NCI-H1048 (cell line): ENCODE results near the gene SPATA6L.

Source experiments
- DNase-seq: peaks from one replicate; lab custom pipeline; 2025; lab: John Stamatoyannopoulos, UW

Gene SPATA6L, protein sequence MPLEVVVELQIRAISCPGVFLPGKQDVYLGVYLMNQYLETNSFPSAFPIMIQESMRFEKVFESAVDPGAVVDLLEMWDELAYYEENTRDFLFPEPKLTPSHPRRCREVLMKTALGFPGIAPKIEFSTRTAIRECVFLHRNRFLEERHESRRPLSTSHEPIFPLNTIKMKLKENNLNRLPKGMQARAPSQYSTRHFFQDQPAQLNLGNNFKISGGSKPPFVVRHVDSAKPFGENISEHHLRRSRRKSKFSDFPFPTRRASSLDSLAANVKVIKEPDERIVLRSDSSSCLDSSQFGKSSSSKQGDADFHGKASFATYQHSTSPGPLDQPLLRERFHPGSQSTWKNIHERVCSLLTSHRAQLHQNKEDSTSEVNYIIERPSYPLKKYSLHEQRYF

DNA sequence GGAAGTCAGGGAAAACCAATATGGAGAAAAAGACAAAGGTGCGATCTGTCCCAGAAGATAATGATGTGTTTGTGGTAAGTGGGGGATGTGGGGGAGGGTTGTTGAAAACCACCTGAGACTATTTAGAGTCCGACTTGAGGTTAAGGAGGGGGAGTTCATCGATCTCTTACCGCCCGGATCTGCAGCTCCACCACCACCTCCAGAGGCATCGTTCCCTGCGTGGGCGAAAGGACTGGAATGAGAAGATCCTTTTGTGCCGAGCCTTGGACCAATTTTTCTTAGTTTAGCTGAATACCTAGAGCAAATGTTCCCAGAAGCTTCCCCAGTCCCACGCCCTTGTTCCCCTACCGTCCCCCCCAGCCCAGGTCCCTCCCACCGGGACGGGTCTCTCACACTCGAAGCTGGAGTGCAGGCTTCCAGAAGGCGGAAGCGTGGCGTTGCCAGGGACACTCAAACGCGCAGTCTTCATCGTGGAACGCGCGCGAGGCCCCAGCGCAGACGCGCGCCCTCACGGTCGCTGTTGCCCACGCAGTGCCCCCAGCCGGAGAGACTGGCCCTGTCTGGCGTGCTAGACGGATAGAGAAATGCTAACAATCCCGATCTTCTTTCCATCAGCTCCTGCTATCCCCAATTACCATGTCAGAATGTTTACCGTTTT is at the start of gene SPATA6L:
TSS of gene SPATA6L (minus strand) at position 439 of the 658 bp plus-strand sequence. CDS start at position 209, 230 bp downstream.
- DNase-seq = no peak

DNA sequence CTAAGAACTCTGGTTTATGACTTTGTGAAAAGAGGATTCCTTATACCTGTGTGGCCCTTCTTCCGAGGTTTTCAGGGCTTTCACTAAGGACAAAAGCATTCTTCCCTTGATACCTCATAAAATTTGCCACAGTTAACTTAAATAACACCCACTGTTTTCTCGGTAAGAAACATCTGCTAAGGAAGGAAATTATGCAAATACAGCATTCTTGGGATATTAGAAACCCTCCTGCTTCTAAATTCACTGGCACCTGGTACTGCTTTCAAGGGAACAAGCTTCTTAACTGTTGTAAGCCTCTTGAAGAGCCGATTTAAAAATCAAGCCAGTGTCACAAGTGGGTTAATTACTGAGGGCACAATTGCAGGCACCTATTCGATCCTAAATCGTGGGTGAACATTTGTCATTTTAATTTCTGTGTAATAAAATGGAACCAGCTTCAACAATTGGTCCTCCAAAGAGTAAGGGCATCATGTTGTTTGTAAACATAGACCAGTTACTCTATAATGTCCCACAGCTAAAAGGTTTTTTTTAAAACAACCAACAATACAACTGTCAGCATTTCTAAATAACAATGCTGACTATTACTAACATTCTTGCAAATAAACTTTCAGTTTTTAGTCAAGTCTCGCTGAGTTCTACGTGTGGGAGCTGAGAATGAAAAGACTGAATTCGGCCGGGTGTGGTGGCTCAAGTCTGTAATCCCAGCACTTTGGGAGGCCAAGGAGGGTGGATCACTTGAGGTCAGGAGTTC is 48.2 kb upstream of the SPATA6L start:
- DNase-seq = no peak

DNA sequence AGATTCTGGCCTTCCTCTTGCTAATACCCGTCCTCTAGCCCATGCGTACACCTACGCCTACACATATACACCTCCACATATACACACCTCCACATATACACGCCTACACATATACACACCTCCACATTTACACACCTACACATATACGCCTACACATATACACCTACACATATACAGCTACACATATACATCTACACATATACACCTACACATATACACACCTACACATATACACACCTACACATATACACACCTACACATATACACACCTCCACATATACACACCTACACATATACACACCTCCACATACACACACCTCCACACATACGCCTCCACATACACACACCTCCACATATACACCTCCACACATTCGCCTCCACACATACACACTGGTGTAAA is 47.6 kb upstream of the SPATA6L start:
- no peak for DNase-seq

DNA sequence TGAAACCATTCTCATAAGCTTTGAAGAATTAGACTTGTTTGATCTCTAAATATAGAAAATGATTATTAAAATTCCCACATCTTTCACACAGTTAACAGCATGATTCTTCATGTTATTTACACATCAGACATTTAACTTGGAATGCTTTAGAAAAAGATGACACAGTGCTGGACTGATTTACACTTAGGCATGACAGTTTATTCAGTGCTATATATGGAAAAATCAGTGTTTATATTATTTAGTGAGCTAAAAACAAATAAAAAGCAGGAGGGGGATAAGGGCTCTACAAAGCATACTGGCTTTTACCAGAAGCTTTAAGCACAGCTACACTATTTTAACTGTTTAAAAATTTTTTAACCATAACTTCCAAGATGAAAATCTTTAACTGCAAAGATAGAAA is 43.1 kb upstream of the SPATA6L start:
- no peak for DNase-seq

DNA sequence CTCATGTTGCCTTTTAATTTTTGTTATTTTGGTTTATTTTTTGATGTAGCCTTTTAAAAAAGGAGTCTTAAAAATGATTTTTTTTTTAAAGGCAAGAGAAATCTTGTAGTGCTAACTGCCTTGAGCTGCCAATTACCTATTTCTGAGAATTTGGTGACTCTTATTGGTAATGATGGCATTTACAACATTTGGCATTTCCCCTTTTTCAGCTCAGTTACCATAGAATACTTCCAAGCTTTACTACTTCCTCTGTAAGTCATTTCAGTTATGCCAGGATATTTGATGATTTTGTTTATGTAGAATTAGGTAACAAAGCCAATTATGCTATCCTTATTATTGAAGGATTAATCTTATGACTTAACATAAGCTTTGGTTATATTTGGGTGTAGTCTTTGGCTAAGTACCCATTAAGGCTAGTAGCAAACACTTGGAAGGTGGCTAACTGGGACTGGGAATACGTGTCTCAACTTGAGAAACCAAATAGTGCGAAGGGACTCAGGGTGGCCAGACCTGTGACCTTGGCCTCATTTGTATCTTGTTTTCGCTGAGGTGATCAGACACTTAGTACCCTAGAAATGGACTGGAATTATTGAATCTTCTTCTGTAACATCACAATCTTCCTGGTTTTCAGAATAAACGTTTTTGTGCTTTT is 40.8 kb upstream of the SPATA6L start:
- DNase-seq = no peak

DNA sequence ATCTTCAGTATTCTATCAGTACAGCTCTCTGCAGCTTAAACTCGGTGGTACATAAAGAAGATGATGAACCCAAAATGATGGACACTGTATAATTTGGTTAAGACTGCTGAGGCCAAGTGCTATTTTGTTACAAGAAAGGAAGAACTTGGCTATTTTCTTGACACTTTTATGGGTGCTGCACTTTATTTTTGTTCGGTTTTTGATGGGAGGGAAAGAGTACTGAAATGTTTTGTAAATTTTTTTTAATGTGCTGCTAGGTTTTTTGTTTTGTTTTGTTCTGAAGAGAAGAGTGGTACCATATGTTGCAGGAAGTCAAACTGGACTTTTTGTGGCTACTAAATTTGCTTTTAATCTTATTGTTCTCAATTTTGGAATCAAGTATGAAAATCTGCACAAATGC is 39.7 kb upstream of the SPATA6L start:
- DNase-seq = no peak

DNA sequence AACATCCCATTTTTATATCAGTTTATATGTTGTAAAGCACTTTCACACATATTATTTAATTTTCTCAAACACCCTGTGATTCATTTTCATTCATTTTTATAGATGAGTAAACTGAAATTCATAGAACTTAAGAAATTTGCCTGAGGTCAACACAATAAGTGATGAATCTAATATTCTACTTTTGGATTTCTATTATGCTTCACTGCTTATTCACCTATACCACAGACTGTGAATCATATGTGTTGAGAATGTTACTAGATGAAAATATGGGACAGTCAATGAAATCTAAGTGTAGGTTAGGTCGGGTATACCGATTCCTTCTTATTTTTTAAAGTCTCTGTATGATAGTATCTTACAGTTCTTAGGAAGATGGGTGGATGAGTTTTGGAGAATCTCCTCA is 37.8 kb upstream of the SPATA6L start:
- no peak for DNase-seq

DNA sequence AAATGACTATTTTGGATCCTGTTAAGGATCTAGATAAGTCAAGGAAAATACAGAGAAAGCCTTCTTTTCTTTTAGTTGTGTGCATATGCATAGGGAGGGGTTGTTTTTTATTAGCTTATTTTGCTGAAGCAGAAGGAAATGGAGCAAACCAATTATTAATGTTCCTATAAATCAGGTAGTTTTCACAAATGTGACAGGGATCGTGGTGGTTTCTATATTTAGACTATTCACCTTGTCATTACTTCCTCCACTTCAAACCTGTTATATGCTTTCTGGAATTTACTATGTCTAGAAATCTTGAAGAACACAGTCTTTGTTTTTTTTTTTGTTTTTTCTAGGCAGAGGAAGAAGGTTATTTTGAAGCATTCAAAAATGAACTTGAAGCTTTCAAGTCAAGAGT is 35.2 kb upstream of the SPATA6L start:
- no peak for DNase-seq

DNA sequence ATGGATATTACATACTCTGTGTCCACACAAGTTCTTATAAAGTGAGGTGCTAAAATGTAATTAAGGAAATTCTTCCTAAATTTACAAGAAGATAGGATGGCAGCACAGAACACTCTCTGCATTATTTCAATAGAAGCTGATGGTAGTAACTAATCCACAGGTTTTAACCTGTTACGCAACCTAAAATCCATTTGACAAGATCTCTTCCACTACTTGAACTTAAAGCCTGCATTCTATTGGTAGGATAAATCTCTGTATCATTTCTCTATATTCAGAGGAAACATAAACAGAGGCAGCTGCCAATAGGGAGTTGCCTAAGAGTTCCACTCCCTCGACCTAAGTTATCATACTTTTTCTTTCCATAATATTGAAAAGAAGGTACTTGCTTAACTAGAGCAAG is 34.7 kb upstream of the SPATA6L start:
- no peak for DNase-seq

DNA sequence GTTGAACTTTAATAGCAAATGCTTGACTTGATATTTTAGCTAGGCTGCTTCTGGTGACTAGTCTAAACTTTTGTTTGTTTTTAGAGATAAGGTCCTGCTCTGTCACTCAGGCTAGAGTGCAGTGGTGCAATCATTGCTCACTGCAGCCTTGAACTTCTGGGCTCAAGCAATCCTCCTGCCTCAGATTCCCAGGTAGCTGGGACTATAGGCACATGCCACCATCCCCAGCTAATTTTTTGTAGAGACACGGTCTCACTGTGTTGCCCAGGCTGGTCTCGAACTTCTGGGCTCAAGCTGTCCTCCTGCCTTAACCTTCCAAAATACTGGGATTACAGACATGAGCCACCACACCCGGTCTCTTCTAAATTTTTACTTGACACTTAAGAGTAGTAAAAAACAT is 33.8 kb upstream of the SPATA6L start:
- DNase-seq = no peak

DNA sequence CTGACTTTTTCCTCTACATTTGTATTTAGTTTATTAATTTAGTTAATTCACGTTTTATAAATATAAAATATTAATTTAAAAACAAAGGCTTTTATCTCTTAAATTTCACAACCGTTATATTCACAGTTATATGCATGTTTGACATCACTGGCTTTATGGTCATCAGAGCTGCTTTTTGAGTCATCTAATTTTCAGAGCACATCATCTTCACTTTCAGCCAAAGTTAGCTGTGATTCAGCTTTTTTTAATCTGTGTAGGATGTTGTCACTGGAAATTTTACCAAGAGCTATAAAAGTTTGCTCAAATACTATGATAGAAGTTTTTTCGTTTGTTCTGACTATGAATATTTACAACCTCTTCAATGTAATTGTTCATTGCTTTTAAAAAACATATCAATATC is 25.5 kb upstream of the SPATA6L start:
- DNase-seq = no peak

DNA sequence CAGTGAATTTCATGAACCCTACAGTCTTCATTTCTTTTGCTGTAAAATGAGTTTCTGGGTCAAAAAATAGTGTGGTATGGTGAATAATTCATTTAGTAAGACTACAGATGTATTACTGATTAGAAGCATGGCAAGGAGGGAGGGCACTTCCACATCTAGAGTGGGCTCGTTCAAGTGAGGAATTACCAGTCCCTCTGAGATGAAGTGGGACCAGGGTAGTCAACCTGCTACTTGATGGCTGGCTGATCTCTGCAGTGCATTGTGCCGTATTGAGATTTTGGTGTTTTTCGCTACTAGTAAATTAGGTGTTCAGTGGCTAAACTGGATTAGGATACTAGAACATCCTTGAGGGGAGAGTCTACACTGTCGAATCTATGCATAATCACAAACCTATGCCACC is 23.9 kb upstream of the SPATA6L start:
- no peak for DNase-seq

DNA sequence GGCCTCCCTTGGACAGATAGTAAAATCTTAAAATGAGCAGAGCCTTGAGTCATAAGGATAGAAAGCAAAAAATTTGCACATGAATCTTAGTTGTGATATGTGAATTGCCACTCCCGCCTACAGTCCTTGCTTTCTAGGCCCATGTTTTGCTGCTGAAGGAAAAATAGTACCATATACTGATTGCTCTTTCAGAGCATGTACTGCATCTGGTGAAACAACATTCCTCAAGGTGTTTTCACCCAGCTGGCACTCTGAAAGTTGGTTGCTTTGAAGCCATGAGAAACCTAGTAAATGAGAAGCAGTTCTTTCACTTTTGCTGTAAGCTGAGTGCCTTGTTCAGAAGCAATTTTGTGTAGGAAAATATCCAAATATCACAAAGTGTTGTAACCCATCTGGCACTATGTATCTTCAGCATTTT is 23.4 kb upstream of the SPATA6L start:
- DNase-seq = no peak

DNA sequence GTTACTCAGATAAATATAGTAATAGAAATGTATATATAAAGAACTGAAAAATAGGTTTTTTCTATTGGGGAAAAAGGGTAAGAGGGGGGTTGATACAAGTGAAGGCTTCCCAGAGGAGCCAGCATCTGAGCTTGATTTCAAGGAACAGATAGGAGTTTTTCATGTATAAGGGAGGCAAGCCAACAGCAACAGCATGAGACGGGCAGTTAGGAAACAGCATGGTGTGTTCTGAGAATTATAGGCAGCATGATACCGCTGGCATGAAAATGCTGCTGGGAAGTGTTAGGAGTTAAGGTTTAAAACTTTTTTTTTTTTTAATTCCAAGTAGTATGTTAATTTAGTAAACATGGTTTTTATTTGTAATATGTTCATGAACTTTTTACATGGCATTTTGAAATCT is 22.7 kb upstream of the SPATA6L start:
- DNase-seq = no peak

DNA sequence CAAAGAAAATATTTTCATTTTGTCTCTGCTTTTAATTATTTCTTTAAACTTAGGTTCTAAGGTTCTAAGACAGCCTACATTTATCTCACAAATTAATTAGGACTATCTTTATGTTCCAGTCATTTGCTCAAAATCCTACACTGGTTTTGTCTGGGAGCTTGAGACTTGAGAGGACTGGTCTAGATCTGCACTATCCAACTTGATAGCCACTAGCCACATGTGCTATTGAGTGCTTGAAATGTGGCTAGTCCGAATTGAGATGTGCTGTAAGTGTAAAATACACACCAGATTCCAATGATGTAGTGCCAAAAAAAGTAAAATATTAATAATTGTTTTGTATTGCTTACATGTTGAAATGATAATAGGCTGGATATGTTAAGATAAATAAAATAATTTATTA is 20.3 kb upstream of the SPATA6L start:
- no peak for DNase-seq

DNA sequence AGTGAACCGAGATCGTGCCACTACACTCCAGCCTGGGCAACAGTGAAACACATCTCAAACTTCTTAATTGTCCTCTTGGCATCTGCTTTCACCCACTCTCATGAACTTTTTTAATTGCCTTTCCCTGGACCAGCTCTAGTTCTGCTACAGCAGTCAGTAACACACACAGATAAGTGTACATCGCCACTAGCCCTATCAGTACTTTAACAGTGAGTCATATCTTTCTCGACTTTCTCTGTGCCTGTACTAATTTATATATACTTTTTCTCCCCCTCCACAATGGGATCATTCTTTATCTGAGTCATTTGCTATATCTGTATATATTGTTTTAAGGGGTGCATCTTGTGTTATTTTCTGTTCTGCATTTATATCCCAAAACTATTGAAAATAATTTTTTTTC is 19.8 kb upstream of the SPATA6L start:
- DNase-seq = no peak

DNA sequence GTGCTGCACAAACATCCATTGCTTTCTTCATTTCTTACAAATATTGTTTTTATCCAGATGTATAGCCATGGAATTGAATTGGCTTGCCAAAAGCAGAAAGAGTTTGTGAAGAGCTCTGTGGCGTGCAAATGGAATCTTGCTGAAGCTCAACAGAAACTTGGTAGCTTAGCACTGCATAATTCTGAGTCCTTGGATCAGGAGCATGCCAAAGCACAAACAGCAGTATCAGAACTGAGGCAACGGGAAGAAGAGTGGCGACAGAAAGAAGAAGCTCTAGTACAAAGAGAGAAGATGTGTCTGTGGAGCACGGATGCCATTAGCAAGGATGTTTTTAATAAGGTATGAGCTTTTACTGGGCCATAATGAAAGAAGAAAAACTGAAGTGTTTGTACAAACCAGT is 18.5 kb upstream of the SPATA6L start:
- no peak for DNase-seq

DNA sequence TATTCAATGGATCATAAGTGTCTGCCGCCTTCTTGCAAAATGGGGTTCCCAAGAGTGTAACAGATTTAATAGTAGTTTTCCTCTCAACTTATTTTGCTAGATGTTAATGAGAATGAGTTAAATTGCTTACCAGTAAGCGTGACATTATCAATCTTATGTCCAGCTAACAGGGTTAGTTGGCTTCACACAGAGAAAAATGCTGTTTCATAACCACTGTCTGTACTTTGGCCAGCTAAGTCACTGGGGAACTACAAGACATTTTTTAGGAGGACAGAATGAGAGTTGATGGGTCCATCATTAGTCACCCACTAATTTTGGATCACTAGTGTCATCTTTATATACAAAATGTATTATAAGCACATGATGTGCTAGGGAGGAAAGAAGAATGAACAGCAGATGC is 14.5 kb upstream of the SPATA6L start:
- no peak for DNase-seq

DNA sequence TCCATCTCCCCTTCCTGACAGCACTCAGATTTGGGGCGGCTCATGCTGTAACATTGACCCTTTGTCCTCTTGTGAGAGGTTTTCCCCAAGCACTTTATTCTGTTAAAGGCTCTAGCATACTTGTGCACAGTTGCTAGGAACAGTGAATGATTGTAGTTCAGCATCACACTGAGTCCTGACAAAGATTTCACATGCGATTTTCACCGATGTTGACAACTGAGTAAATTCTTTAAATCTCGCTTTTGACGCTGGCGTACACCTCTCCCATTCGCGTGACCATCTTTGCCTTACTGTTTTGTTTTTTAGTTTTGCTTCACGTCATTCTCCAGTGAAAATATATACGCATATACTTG is 13.9 kb upstream of the SPATA6L start:
- DNase-seq = no peak

DNA sequence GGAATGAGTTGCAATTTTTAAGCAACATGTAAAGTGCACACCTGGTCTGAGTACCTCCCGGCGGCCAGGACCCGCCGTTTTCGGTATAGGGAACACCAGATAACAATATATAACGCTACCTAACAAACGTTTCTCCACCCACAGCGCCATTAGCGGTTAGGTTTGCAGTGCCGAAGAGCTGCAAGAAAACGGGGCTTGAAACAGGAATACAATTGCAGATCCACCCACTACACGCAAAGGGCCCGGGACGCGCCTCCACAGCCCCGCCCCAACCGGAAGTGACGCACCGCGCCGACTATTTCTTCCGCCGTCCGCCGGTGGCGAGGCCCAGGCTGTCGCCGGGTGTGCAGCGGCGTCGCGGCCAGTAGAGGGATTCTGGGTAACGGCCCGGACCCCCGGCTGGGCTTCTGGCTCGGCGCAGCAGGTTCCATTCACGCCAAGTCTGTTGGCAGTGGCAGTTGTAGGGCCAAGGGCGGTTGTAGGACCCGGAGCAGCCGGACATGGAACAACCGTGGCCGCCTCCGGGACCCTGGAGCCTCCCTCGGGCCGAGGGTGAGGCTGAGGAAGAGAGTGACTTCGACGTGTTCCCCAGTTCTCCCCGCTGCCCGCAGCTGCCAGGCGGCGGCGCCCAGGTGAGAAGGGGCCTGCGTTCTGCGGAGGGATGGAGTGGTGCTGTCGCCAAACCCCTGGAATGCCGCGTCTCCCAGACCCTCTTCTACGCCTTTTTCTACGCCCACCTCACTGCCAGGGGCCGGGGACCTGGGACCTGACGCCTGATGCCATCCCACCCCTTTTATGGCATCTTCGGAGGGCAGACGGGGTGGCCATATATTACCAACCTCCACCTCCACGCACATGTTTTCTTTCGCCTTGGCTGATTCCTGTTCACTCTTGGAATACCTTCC is 13.2 kb upstream of the SPATA6L start, which contains the start of gene CDC37L1:
TSS of gene CDC37L1 (plus strand) at position 302 of the 905 bp plus-strand sequence. CDS start at position 501, 199 bp downstream.
- DNase-seq = peak; percentile 86

DNA sequence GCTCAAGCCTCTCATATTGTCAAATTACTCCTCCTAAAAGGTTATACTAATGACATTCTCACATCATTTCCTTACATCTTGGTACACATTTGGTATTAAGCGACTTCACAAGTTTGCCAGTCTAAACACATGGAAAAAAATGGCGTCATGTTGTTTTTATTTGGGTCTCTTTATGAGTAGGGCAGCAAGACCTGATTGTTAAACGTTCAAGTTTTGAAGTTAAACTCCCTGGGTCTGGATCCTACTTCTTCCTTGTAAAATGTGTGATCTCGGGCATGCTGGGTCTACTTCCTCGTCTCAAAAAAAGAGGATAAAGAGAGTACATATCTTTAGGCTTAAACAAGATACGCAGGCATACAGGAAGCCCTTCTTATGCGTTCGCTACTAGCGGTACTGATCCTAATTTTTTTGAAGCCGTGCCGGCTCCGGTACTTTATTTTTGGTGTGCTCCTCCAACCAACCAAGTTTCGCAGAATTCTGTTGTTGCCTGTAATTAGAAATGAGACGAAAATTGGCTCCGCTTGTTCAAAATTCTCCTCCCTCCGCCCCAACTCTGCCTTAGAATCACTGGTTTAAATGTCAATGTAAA is 12.5 kb upstream of the SPATA6L start:
- no peak for DNase-seq
